ENCODE results near the gene IQCN. TPM values are rescaled to one million over a fixed set of nuclear protein-coding genes. Genes with fewer than 3 reads are reported as not detected.

The IQCN gene
- polyA plus RNA-seq, 3 donors: 1.3 to 11.2 (median 1.7) TPM

DNA sequence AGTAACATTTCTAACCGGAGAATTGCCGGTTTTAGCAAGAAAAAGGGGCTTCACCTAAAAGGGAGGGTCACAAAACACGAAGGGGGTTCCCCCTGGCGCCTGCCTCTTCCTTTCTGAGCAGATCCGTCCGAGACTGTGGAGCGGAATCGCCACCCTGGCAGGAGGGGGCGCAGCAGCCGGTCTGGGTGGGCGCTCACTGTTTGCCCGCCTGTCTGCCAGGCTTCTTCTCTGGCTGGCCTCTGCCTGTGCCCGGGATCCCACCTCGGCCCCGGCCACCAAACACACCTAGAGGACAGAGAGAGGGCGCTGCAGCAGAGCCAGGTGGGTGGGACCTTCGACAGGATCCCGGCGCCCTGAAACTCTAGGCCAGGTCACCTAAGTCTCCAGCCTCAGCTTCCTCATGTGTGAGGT is 33.0 kb upstream of the IQCN start:
- WGBS, 3 donors: 82 to 93% (median 88%) methylated on average over 19 of the region's 19 CpGs
- no peak overlapping the region for H3K27ac ChIP-seq (ENCODE audit: low read depth, low read length)

DNA sequence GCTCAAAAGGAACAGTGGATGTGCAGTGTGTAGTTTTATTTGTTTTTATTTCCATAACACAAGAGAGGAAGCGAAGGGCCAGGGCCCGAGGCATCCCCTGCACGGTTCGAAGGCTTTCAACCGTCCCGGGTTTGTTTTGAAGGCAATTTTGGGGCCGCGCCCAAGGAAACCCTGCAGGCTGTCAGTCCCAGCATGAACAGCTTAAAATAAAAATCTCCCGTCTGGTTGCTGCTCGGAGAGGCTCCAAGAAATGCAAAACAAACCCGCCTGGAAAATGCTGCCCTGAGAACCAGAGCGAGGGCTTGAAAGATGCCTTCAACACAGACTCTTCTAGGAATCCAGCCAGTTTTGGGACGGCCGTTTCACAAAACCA is 32.6 kb upstream of the IQCN start:
- H3K27ac ChIP-seq (ENCODE audit: low read depth, low read length): no peak overlapping the region
- WGBS, 3 donors: 66 to 83% (median 70%) methylated on average over 14 of the region's 14 CpGs

DNA sequence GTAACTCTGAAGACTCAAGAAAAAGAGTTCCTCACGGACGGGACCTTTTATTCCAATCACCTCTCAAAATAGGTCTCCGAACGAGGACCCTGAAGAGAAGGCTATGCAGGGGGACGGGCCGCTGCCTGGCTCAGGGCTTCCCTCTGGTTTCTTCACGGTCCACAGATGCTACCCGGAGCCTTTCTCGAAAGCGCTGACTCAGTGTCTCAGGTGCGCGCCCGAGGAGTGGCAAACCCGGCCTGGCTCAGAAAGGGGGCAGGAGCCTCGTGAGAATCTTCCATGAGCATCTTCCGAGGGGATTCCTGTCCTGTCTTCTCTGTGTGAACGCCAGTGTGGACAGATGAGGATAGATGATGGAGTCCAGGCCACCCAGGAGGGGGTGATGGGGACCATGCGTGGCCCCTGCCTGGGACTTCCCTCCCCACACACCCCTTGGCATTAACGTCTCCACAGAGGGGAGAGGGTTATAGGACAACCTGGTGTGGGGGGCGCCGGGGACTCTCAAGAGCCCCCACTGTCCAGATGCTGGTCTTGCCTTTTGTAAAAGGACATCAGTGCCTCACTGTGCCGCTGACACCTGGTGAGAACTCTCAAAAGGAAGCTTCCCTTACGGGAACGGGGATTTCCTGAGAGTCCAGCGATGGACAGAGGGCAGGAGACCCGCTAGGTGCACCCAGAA is 32.1 kb upstream of the IQCN start:
- no peak overlapping the region for H3K27ac ChIP-seq (ENCODE audit: low read depth, low read length)
- 82 to 90% (median 84%) methylated on average over 26 of the region's 26 CpGs for WGBS, 3 donors

DNA sequence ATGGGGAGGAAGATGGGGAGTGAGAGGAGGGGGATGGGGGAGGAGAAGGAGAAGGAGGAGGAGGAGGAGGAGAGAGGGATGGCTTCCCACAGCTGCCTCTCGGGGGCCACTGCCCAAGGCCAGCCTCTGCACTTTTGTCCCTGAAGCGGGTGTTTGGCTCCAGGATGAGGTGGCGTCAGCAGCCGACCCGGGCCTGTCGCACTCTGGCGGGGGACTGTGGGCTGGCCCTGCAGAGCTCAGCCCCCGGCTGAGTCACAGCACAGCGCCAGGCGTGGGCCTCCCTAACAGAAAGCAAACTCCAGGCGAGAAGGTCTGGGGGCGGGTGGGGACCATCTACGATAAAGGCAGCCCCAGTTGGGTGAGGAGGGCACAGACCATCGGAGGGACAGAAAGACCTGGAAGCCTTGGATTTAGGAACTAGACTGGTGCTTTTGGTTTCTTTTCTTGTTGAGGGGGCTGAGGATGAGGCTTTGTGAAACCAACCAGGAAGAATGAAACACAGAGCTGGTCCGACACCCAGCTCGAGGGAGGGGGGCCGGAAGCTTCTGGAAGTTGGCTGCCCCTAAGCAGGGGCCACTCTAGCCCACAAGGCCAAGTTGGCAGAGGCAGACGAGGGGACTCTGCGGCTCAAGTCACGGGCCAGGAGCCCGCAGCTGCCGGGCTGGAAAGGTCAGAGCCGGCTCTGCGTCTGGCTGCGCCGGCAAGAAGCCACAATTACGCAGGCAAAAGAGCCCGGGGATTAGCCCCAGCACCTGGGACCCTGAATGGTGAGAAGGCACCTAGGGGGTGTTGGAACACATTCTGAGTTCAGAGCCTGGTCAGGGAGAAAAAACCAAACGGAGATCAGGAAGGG is 30.4 kb upstream of the IQCN start:
- WGBS, 3 donors: 0 to 33% (median 1%) methylated on average over 25 to 29 of the region's 29 CpGs
- peak overlapping the region; percentile 87 for H3K27ac ChIP-seq (ENCODE audit: low read depth, low read length)

DNA sequence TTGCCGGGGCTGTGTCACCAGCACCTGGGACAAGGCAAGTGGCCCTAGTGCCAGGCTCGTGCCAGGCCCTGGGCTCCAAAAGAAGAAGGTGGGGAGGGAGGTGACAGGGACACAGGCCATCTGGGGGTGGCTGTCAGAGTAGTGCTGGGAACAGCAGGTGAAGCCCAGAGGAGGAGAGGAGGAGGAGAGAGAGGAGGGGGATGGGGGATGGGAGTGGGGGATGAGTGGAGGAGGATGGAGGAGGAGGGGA is 29.9 kb upstream of the IQCN start:
- H3K27ac ChIP-seq (ENCODE audit: low read depth, low read length): peak overlapping the region; percentile 87
- 0 to 17% (median 5%) methylated on average over 2 of the region's 2 CpGs for WGBS, 3 donors

DNA sequence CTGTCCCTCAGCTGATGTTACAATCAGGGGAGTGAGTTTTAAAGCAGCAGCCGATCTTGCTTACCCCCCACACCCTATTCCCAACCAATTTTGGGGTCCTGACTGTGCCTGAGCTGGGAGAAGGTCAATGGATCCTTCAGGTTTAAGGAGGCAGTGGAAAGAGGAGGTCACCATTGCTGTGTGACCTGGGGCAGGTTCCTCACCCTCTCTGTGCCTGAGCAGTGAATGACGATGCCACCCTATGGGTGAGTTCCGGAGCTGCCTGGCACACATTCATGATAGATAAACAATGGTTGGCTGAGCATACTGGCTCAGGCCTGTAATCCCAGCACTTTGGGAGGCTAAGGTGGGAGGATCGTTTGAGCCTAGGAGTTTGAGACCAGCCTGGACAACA is 27.5 kb upstream of the IQCN start:
- 60 to 85% (median 81%) methylated on average over 4 of the region's 4 CpGs for WGBS, 3 donors

DNA sequence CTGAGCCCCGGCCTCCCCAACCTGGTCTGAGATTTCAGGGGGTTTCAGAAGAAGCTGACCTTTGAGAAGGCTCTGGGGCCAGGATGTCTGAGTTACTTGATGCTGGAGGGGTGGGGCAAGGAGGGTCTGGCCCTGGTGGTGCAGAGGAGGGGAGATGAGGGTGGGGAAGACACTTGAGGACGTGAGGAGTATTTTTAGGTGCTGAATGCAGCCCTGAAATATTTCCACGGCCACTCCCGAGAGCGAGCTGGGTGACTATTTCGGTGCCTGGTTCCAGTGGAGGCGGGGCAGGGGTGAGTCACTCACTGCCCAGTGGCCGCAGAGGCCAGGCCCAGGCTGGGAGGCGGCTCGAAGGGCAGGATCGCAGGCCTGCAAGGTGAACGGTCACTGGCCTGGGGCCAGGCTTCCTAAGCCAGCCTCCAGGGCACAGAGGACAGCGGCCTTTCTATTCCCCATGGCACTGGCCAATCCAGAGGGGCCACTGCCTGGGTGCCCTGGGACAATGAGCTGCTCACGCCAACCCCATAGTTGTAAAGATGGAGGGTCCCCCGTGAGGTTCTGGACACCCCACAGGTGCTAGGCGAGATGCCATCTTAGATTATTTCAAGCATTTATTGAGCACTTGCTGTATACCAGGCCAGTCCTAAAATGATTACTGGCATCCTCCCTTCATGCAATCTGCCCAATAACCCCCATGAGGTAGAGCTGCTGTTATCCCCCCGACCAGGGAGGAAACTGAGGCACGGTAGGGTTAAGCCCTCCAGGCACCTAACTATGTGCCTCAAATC is 26.9 kb upstream of the IQCN start:
- H3K27ac ChIP-seq (ENCODE audit: low read depth, low read length): no peak overlapping the region
- 47 to 56% (median 52%) methylated on average over 16 to 18 of the region's 18 CpGs for WGBS, 3 donors

More for the DNA sequence above, 27.5 kb upstream of the IQCN start:
- H3K27ac ChIP-seq (ENCODE audit: low read depth, low read length): no peak overlapping the region

DNA sequence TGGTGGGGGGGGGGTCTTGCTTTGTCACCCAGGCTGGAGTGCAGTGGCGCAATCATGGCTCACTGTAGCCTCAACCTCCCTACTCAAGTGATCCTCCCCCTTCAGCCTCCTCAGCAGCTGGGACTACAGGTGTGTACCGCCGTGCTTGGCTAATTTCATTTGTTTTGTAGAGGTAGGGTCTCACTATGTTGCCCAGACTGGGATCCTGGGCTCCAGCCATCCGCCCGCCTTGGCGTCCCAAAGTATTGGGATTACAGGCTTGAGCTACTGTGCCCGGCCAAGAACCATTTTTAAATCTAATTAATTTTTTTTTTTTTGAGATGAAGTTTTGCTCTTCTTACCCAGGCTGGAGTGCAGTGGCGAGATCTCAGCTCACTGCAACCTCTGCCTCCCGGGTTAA is 25.4 kb upstream of the IQCN start:
- no peak overlapping the region for H3K27ac ChIP-seq (ENCODE audit: low read depth, low read length)
- 97 to 98% (median 97%) methylated on average over 9 of the region's 9 CpGs for WGBS, 3 donors

DNA sequence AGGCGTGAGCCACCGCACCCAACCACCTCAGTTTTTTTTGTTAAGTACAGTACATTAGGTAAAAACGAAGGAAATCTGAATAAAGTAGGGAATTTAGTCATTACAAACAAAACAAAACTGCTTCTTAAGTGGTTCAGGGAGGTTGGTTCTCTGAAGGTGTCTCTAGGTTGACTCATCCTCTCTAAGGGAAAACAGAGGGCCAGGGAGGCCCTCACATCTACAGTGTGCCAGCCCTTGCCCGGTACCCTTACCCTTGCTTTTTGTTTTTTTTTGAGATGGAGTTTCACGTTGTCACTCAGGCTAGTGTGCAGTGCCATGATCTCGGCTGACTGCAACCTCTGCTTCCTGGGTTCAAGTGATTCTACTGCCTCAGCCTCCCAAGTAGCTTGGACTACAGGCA is 24.3 kb upstream of the IQCN start:
- H3K27ac ChIP-seq (ENCODE audit: low read depth, low read length): no peak overlapping the region
- 83 to 86% (median 86%) methylated on average over 6 of the region's 6 CpGs for WGBS, 3 donors

DNA sequence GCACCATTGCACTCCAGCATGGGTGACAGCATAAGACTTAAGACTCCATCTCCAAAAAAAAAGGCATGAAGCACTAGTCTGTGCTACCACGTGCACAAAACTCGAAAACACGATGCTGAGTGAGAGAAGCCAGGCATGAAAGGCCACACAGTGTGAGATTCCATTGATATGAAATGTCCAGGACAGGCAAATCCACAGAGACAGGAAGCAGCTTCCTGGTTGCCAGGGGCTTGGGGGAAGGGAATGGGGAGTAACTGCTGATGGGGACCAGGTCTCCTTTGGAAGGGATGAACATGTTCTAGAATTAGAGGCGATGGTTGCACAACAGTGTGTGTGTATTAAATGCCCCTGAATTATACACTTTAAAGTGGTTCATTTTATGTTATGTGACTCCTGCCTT is 23.1 kb upstream of the IQCN start:
- H3K27ac ChIP-seq (ENCODE audit: low read depth, low read length): no peak overlapping the region
- 68 to 70% (median 68%) methylated on average over 4 of the region's 4 CpGs for WGBS, 3 donors

DNA sequence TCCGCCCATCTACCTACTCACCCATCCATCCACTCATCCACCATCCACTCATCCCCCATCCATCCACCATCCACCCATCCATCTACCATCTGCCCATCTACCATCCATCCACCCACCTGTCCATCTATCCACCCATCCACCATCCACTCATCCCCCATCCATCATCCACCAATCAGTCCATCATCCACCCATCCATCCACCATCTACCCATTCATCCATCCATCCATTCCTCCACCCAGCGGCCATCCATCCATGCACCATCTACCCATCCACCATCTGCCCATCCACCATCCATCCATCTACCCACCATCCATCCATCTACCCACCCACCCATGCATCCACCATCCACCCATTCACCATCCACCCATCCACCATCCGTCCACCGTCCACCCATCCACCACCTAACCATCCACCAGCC is 20.8 kb upstream of the IQCN start:
- H3K27ac ChIP-seq (ENCODE audit: low read depth, low read length): no peak overlapping the region
- WGBS, 3 donors: 84 to 98% (median 97%) methylated on average over 4 of the region's 4 CpGs

DNA sequence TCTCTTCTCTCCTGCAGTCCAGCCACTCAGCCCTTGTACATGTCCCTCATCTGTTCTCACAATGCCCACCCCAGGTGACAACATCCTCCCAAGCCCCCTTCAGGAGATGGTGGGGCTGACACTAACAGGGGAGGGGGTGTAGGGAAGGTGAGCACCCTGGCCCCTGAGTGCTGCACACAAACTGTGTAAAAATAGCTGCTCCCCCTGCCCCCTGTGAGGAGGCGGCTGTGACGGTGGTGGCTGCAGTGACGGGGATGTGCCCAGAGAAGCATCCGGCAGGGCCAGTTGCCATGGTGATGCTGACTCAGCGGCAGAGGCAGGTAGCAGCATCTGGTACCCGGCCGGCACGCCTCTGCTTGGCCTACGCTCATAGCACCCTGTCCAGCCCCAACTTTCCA is 20.2 kb upstream of the IQCN start:
- 64 to 69% (median 67%) methylated on average over 9 of the region's 9 CpGs for WGBS, 3 donors

DNA sequence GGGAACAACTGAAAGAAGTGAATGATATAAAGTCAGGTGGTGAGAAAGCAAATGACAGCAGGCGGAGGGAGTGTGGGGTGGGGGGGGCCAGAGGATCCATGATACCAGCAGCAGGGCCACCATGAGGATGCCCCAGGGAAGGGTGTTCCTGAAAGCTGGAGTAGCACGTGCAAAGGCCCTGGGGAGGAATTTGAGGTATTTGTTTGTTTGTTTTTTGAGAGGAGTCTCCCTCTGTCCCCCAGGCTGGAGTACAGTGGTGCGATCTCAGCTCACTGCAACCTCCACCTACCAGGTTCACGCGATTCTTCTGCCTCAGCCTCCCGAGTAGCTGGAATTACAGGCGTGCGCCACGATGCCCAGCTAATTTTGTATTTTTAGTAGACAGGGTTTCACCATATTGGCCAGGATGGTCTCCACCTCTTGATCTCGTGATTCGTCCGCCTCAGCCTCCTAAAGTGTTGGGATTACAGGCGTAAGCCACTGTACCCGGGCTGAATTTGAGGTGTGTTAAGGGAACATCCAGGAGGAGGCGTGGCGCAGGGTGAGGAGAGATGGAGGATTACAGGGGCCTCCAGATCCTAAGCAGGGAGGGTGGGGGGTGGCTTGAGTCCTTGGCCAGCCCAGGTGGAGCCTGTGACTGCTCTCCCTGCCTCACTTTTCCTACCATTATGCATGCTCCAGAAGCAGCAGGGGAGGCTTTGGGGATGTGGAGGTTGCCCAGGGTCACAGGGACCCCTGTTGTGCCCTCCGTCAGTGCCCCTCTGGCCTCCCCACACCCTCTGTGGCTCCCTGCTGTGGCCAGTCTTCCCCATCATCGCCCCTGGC is 19.6 kb upstream of the IQCN start:
- WGBS, 3 donors: 79 to 82% (median 82%) methylated on average over 18 of the region's 18 CpGs
- no peak overlapping the region for H3K27ac ChIP-seq (ENCODE audit: low read depth, low read length)

More for the DNA sequence above, 20.2 kb upstream of the IQCN start:
- H3K27ac ChIP-seq (ENCODE audit: low read depth, low read length): no peak overlapping the region

DNA sequence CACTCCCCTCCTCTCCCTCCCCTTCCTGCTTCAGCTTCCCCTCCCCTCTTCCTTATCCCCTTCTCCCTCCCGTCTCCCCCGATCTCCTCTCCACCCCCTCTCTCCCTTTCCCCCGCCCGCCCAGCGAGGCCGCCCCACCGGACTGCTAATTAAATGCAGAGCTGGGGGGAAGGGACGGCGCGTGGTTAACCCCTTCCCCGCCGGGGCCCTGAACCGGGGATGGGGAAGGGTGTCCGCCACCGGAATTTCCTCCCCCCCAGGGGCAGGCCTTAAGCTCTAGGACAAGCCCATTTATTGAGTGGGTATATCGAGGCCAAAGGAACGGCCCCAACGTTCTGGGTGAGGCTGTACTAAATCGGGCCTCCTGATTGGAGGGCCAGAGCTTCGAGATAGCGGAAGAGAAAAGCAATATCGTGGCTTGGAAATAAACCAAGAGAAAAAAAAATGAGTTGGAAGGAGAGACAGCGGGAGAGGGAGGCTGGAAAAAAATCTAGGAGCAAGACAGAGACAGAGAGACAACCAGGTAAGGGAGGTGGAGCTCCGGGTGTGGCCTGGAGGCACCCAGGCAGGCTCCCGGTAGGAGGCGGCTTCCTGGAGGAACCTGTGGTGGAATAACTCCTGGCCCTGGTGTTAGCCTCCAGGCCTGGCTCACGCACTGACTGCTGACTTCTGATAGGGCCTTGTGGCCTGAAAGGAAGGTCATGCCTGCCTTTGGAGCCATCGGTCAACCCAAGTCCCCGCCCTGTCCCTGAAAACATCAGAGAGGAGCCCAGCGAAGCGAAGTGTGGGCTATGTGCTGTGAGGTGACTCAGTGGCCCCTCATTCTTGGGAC is 18.8 kb upstream of the IQCN start:
- peak overlapping the region; percentile 88 for H3K27ac ChIP-seq (ENCODE audit: low read depth, low read length)
- 9 to 12% (median 10%) methylated on average over 27 to 31 of the region's 31 CpGs for WGBS, 3 donors

DNA sequence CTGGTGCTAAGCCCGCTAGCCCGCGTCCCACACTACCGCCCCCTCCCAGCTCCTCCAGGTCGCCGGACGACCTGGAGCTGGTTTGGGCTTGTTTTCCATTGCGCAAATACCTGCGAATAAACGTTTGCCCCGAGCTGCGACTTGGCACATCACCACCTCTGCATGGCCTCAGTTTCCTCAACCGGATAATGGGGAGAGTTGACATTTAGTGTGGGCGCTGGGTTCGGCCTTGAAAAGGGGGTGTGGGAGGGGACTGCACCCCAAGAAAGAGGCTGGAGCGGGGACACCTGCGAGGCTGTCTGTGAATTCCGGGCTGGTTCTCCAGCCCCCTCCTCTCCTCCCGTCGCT is 18.2 kb upstream of the IQCN start:
- peak overlapping the region; percentile 88 for H3K27ac ChIP-seq (ENCODE audit: low read depth, low read length)
- WGBS, 3 donors: 0 to 1% (median 0%) methylated on average over 16 to 20 of the region's 20 CpGs

DNA sequence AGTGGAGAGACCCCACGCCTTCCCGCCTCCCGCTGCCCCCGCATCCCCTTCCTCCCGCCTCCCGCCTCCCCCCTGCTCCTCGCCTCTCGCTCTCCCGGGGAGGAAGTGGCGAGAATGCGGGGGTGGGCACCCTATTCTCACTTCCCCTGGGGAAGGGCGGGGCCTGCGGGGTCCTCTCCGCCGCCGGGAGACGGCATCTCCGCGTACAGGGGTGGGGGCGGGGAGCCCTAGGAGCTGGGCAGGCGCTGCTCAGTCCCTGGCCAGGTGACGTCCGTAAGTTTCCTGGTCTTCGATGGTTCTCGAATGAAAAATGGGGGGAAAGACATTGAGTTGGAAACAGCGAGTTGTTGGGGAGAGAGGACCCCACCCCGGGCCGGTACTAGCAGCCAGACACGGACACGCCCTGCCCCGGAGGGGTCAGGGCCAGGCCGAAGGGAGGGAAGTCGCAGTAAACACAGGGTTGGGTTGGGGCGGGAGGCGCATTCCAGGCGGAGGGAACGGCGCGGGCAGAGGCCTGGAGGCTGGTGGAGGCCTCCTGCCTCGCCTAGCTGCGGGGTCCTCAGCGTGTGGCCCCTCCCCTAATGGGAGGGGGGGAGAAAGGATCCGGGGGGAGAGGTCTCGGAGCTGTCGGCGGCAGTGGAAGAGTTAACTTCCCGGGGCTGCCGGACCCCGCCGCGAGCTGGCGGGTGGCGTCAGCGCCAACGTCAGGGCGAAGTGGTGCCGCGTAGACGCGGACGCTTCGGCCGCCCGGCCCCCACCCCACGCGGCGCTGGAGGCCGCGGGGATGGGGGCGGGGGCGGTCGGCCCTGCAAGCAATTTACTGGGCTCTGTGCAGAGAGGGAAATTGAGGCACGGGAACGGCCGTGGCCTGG is 17.6 kb upstream of the IQCN start:
- 0 to 1% (median 0%) methylated on average over 57 to 74 of the region's 75 CpGs for WGBS, 3 donors
- peak overlapping the region; percentile 88 for H3K27ac ChIP-seq (ENCODE audit: low read depth, low read length)

DNA sequence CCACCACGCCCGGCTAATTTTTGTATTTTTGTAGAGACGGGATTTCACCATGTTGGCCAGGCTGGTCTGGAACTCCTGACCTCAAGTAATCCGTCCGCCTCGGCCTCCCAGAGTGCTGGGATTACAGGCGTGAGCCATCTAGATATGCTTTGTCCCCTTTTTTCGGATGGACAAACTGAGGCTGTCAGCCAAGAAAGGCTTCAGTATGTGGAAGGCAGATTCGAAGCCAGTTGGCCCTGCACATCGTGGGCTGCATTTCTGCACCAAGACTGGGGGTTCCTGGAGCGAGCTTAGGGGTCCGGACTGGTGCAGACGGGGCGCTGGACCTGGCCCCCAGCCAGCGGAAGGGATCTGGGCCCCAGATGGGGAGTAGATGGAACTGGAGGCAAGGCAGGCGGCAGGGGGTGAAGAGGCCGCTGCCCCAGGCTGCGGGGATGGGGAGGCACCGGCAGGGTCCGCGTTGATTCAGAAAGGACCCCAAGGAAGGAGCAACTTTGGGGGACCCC is 16.8 kb upstream of the IQCN start:
- 28 to 67% (median 34%) methylated on average over 16 to 21 of the region's 21 CpGs for WGBS, 3 donors
- H3K27ac ChIP-seq (ENCODE audit: low read depth, low read length): peak overlapping the region; percentile 19
